NCI-H1092 treated with DMSO at 0.1 percent for 48 hours (cell line): Measurements from ENCODE around the gene SYVN1.
"Not testable (repeated sequence)": the region's sequence is repeated elsewhere in the genome, so short reads cannot be mapped to it uniquely, and the experiment has no call there.

Experiments used
- DNase-seq: peaks from one replicate; lab custom pipeline; 2025; lab: John Stamatoyannopoulos, UW

The SYVN1 gene

DNA sequence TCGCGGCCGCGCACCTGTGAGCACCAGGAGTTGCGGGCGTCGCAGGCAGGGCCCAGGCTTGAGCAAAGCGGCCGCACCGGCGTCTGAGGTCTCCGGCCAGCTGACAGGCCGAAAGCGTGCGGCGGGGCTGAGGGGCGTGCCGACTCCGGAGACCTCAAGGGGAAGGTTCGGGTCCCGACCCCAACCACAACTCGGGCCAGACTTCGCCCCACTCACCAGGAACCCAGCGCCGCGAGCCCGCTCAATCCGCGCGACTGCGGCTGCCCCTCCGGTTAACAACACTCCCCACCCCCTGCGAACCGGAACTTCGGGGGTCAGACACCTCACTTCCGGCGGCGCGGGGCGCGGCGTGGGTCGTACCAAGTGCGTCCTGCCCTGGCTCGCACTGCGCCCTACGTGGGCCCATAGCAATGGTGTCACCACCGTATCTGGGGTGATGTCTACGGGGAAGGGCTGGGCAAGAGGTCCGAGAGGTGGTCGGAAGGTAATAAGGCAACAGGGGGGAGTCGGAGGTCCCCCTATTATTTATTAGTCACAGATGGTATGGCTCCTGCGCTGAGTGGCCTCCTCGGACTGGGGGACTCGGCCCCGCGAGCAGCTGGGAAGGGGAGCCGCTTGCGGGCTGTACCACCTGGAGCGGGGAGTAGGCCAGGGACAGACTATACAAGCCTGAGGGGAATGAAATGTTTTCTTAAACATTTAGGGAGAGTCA lies at the start of gene SYVN1:
TSS of gene SYVN1 (minus strand) at position 280 of the 712 bp plus-strand sequence. CDS start 918 bp downstream, outside the sequence.
- peak; percentile 99 for DNase-seq

DNA sequence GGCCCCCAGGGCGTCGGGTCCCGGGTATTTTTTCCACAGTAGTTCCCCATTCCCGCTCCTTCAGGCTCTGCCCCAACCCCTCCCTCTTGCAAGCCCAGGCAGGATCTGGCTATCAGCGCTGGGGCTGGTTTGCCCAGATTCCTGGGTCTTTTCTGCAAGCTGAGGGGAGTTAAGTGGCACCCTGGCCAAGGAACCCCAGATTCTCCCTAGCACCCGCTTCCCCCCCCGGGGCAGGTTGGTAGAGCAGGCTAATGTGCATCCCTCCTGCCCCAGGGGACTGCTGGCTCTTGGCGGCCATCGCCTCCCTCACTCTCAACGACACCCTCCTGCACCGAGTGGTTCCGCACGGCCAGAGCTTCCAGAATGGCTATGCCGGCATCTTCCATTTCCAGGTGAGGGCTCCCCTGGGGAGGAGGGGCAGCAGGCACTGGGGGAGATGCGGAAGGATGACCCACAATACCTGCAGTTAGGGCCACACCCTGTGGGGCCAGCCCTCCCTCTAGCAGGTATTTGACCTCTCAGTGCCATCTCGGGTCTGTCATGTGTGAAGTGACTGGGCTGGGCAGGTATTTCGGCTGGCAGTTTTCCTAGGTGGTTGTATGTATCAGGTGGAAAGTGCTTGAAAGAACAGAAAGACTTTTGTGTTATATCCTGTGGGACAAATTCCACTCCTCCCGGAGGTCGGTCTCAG lies 49.0 kb upstream of the SYVN1 start:
- no peak for DNase-seq

GRCh38 chr11:65182258-65183170 lies 48.2 kb upstream of the SYVN1 start:
- DNase-seq, result no peak

DNA sequence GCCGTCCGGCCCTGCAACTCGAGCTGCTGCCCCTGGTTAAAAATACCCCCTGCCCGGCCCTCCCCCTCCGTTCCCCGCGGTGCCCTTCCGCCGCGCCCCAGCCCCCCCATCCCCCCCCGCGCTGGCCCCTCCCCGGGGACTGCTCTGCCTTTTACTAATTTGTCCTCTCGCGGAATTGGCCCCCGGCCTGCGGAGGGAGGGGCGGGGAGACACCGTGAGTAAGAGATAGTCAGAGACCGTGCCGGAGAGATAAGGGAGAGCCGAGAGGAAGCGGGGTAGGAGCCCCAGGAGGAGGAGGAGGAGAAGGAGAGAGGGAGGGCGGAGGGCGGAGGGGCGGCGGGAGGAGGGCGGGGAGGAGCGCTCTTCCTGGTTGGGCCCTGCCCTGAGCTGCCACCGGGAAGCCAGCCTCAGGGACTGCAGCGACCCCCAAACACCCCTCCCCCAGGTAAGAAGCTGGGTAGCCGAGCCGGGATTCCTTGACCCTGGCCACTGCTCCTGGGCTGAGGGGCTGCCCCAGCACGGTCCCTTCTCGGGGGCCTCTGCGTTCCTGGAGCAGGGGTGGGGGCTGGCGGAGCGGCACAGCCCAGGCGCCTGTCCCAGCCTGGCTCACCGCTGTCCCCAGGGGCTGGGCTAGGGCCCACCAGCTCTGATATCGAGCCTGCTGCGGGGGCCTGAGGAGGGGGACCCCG lies 47.4 kb upstream of the SYVN1 start, which contains the start of gene CAPN1:
TSS of gene CAPN1 (plus strand) at position 360 of the 689 bp plus-strand sequence. CDS start 774 bp downstream, outside the sequence.
- DNase-seq, result peak; percentile 40

DNA sequence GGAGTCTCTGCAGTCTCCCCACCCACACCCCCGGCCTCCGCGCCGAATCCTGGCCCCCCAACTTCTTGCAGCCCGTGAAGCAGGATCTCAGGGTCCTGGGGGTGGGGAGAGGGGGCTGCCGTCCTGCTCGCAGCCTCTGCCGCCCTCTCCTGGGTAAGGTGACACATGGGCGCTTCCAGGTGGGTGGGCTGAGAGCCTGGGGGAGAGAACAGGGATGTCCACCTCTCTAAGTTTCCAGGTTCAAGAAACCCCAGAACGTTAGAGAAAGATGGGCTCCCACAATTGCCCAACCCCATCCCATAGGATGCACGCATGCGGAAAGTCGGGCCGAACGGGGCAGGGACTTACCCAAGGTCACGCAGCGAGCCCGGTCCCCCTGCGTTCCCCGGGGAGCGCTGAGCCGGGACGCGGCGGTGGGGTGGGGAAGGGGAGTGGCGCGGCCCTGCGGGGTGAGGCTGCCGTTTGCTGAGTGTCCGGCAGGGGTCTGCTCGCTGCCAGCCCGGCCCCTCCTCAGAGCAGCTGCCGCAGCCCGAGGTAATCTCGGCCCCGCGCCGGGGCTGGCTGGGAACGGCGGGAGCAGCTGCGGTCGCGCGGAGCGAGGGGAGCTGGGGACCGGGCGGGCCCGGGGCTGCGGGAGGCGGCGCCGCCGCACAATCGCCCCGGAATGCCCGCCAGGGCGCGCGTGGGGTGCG lies 46.7 kb upstream of the SYVN1 start:
- DNase-seq, result peak; percentile 54

DNA sequence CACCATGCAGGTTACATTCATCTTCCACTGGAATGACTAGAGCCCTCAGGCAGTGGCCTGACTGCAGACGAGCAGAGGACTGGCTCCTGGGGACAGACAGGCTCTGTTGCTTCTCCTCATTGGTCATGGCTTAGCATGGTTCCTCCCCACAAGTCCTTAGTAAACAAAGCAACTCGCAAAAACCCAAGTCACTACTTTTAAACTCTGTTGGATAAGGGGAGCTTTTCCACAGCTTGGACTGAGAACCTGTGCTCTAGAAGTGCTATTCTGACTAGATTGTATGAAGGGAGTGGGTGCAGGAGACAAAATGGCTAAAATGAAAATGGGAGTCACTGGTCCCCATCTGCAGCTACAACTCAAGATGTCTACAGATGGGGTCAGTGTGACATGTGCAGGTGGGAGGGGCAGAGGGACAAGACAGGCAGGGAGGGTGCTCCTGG lies 40.3 kb upstream of the SYVN1 start:
- DNase-seq, result not testable (repeated sequence)

- no peak for DNase-seq
Observed at GRCh38 chr11:65172600-65172999, 38.3 kb upstream of the SYVN1 start.

GRCh38 chr11:65170058-65170534 lies 35.8 kb upstream of the SYVN1 start, which contains the start of gene SPDYC:
SPDYC (plus strand) TSS chr11:65170233; CDS start chr11:65171358, 1,125 bp downstream.
- DNase-seq, result no peak

DNA sequence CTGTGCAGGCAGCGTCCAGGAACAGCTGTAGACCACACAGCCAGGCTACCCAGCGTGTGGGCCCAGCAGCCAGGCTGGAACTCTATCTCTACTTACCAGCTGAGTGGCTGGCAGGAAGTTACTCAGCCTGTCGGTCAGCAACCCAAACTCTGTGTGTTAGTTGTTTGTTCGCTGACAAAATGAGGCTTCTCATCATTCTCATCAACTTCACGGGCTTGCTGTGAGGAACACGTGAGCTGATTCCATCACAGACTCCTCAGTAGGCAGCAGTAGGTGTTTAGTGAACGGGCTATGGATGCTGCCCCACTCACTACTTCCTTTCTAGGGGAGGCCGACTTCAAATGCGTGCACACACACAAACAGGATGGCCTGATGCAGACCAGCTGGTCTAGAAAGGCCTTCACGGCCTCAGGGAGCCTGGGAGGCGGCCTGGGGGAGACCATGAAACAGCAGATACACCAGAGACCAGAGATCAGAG lies 34.9 kb upstream of the SYVN1 start:
- no peak for DNase-seq

- DNase-seq, result no peak
Observed at GRCh38 chr11:65167656-65168055, 33.3 kb upstream of the SYVN1 start.

DNA sequence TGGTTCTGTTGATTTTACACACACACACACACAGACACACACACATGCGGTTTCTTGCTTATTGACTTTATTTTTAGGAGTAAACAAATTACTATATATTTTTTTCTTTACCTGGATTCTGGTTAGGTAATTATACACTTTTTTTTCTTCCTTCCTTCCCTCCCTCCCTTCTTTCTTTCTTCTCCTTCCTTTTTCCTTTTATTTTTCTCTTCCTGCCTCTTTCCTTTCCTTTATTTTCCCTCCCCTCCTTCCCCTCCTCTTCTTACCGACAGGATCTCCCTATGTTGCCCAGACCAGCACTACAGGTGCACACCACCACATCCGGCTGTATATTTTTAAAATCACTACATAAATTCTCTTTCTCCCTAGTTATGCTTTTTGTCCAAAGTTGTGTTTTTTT lies 32.6 kb upstream of the SYVN1 start:
- DNase-seq, result no peak

DNA sequence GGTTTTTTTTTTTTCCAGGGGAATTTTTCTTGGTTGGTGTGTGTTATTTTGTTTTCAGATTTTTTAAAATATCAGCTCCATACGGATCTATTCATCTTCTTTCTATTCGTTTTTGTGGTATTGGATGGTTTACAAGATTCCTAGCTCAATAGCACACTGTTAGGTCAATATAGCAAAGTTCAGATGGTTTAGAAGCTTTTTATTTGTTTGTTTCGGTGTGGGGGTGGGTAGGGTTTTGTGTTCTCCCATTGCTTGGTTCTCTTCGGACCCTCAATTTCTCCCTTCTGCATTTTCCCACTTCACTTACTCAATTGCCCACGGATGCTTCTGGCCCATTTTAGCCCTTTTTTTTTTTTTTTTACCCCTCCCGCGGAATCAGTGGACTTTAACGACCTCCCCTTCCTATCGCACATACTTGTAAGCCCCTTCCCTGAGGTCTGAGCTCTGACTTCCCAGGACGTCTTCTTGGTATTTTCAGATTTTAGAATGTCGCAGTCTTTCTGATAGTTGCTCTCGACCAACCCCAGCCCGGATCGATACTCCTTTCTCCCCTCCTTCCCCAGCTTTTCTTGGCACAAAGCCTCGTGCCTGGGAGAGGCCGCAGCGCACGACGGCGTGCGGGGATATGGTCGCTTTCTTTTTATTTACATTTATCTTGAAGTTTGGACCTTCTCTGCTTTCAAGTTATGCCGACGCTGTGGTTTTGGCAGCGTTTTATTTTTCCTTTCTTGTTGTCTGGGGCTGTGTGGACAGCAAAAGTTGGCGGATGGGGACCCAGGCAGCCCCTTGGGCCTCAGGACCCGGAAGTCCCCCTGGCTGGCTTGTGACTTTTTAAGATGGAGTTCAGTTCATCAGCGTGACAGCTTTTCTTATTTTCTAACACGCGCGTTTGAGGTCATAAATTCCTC lies 31.3 kb upstream of the SYVN1 start:
- DNase-seq, result no peak

GRCh38 chr11:65163684-65164083 lies 29.4 kb upstream of the SYVN1 start:
- no peak for DNase-seq

DNA sequence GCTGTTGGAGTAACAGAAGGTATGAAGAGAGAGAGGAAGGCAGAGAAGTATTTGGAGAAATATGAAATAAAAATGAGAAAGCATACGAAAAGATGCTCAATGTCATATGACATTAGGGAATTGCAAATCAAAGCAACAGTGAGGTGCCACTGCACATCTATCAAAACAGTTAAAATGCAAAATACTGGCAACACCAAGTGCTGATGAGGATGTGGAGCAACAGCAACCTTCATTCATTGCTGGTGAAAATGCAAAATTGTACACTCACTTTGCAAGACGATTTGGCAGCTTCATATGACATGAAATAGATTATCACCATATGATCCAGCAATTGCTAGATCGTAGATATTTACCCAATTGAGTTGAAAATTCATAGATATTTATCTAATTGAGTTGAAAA lies 26.3 kb upstream of the SYVN1 start:
- DNase-seq, result no peak

- no peak for DNase-seq
Observed at GRCh38 chr11:65159012-65159411, 24.7 kb upstream of the SYVN1 start.

DNA sequence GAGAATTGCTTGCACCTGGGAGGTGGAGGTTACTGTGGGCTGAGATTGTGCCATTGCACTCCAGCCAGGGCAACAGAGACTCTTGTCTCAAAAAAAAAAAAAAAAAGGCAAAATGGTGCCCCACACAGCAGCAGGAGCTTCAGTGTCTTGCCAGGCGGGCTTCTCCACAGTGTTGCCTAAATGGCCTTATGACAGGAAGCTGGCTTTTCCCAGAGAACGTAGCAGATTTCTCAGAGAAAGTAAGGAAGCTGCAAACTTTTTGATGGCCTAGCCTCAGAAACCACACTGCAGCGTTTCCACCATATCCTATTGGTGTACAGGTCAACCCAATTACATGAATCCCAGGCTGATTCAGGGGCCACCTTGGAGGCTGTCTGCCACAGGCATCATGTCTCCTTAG lies 23.0 kb upstream of the SYVN1 start:
- DNase-seq, result no peak

DNA sequence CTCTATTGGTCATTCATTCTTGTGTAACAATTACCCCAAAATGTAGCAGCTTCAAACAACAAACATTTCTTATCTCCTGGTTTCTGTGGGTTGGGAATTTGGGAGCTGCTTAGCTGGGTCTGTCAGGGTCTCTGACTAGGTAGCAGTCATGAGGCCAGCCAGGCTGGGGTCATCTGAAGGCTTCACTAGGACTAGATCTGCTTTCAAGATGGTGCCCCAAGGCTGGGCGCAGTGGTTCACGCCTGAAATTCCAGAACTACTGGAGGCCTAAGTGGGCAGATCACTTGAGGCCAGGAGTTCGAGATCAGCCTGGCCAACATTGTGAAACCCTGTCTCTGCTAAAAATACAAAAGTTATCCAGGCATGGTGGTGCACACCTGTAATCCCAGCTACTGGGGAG lies 22.6 kb upstream of the SYVN1 start:
- no peak for DNase-seq

- DNase-seq, result no peak
Observed at GRCh38 chr11:65156256-65156655, 21.9 kb upstream of the SYVN1 start.

GRCh38 chr11:65152122-65152521 lies 17.8 kb upstream of the SYVN1 start:
- no peak for DNase-seq
